SKM-1 treated with dmso at 0.1 percent for 144 hours (cell line): ENCODE data around the gene TREML2.

Source experiments
- DNase-seq: peaks from one replicate; lab custom pipeline; 2025; ENCODE audit not compliant: unreplicated experiment; lab: John Stamatoyannopoulos, UW

Gene TREML2

DNA sequence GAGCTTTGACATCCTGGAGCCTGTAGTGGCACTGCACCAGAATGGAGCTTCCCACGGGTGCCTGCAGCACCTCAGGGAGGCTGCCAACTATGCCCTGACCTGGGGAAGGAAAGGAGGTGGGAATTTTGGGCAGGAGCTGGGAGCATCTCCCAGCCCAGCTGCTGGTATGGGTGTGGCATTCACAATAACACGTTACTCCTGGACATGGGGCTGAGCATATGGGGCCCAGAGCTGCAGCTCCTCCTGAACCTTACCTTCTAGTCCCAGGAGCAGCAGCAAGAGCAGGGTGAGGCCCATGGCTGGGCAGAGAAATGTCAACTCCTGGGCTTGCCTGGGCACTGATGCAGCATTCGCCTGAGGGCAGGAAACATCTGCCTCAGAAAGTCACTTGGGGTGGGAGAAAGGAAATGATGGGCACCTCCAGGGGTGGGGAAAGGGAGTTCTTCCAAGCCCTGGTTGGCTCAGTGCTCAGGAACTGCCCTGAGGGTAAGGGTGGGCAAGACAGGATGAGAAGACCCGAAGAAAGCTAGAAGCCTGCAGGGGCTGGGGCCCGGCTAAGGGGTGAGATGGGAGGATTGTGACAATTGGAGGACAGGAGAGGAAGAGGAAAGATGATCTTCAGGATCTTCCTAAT lies 46.8 kb downstream of the TREML2 start, which contains the start of gene TREML1:
TSS of gene TREML1 (minus strand) at position 356 of the 634 bp plus-strand sequence. CDS start at position 297, 59 bp downstream.
- DNase-seq, result no peak

DNA sequence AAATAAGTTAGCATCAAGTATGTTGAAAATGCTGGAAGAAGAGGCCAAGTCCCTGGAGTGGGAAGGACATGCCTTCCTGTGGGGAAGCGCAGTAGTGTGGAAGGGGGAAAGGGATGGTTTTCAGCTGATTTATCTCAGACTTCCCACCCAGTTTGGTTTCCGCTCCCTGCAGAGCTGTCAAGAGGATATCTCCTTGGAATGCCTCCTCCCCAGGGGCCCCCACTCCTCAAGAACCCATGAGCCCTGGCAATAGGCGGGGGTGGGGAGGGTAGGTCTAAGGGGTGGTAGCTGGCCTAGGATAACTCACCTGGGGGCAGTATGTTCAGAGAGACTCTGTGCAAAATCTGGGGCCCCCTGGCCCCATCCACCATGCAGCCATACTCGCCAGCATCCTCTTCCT lies 47.5 kb downstream of the TREML2 start:
- no peak for DNase-seq

GRCh38 chr6:41150671-41151070 lies 50.3 kb downstream of the TREML2 start:
- DNase-seq, result no peak

DNA sequence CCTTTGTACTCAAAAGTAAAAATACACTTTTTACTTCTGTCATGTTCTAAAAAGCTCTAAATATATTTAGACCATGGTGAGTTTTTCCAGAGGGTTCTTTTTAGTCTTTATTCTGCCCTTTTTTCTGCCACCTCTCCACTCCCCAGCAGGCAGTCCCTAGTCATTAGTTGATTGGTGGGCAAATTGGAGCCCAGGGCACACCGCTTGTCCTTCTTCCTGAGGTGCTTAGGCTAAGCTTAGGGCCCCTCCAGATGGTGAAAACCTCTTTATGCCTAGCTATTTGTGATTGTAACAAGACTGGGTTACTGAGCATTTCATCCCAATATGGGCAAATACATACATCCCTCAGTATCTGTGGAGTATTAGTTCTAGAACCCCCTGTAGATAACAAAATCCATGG lies 53.0 kb downstream of the TREML2 start:
- no peak for DNase-seq
